GM12878 (cell line): Measurements from ENCODE around the gene PSMF1. TPM values are rescaled to one million over a fixed set of nuclear protein-coding genes. Genes with fewer than 3 reads are reported as not detected.

ENCODE experiments used
- ATAC-seq: fragments of 200-7000 bp; cut with Tn5 transposase; 3 replicates; pipeline ENCODE4 v1.9.1; 2020; ENCODE audit warnings: mild to moderate bottlenecking, moderate library complexity
- BruUV-seq: library from RNA; stranded (reverse); fragments of 400-500 nt; replicated peaks from 2 replicates; lab custom pipeline; 2021; lab: Mats Ljungman, UMichigan
- CTCF ChIA-PET: fragments of 300-600 bp; sonication (Branson Sonifier 250); formaldehyde crosslinking; extraction: SDS; loops from one replicate; lab custom pipeline; 2021; ENCODE audit warnings: inconsistent platforms; lab: Yijun Ruan, JAX
- POLR2A ChIA-PET: fragments of 350-600 bp; formaldehyde crosslinking; extraction: SDS; loops from one replicate; lab custom pipeline; 2021; ENCODE audit warnings: inconsistent platforms; lab: Charles Lee
- RAD21 ChIA-PET: fragments of 300-600 bp; sonication (Branson Sonifier 250); formaldehyde crosslinking; loops from one replicate; lab custom pipeline; 2023; ENCODE audit warnings: antibody characterized with exemption; ENCODE audit not compliant: unreplicated experiment; lab: Charles Lee
- SMC1A ChIA-PET: fragments of 300-600 bp; sonication (Branson Sonifier 250); formaldehyde crosslinking; loops from one replicate; lab custom pipeline; 2023; ENCODE audit not compliant: unreplicated experiment, uncharacterized antibody; lab: Charles Lee
- DNase-seq: peaks from one replicate; pipeline ENCODE4 v3.0.0-alpha.2; 2011; ENCODE audit warnings: low read depth, low spot score
- FAIRE-seq: peaks from 3 replicates; lab custom pipeline; 2011; peaks lifted over from hg19 to GRCh38; lab: Jason Lieb, UNC
- H2AFZ ChIP-seq: 2 replicates; pipeline ENCODE4 v1.6.0; 2011; ENCODE audit warnings: low read depth, low read length, control low read depth; ENCODE audit not compliant: control insufficient read depth
- H3K27ac ChIP-seq: 2 replicates; pipeline ENCODE4 v1.5.1; 2011; ENCODE audit warnings: control low read depth; ENCODE audit not compliant: control insufficient read depth, insufficient read depth
- H3K27me3 ChIP-seq, 2 experiments: replicated peaks in 1 of 2; 2 replicates each; pipeline versions ENCODE4 v1.6.0 to v1.6.1; 2011; ENCODE audit warnings: low read length in 1 of 2; ENCODE audit not compliant: control insufficient read depth in 2 of 2, insufficient read depth in 2 of 2
- H3K36me3 ChIP-seq, 2 experiments: 2 replicates each; pipeline ENCODE4 v1.5.1; 2011; ENCODE audit warnings: low read length in 1 of 2; ENCODE audit not compliant: control insufficient read depth in 2 of 2, insufficient read depth in 2 of 2
- H3K4me1 ChIP-seq: 2 replicates; pipeline ENCODE4 v1.6.1; 2011; ENCODE audit warnings: mild to moderate bottlenecking, low read length, moderate library complexity, mixed read lengths; ENCODE audit not compliant: control insufficient read depth, insufficient read depth
- H3K4me2 ChIP-seq: 2 replicates; pipeline ENCODE4 v1.6.0; 2011; ENCODE audit warnings: control low read depth; ENCODE audit not compliant: control insufficient read depth, insufficient read depth
- H3K4me3 ChIP-seq: fragments of 200-600 bp; sonication (generic); 2 replicates; pipeline ENCODE4 v1.5.1; 2016
- H3K79me2 ChIP-seq: 2 replicates; pipeline ENCODE4 v1.6.0; 2011; ENCODE audit warnings: low read length; ENCODE audit not compliant: control insufficient read depth, insufficient read depth
- H3K9ac ChIP-seq: 2 replicates; pipeline ENCODE4 v1.8.0; 2011; ENCODE audit warnings: low read length, control low read depth, mixed read lengths; ENCODE audit not compliant: control insufficient read depth, insufficient read depth
- H3K9me3 ChIP-seq: replicated peaks from 3 replicates; pipeline ENCODE4 v1.5.1; 2011; ENCODE audit warnings: mild to moderate bottlenecking, low read length; ENCODE audit not compliant: control insufficient read depth, insufficient read depth
- H4K20me1 ChIP-seq: 2 replicates; pipeline ENCODE4 v1.6.0; 2011; ENCODE audit not compliant: control insufficient read depth, insufficient read depth
- EED ChIP-seq: sonication (generic); IDR thresholded peaks from 2 replicates; pipeline ENCODE4 v1.6.1; 2016; ENCODE audit warnings: antibody characterized with exemption, low read depth
- EP300 ChIP-seq, 2 experiments: fragments of 150-350 bp in 1 of 2; IDR thresholded peaks; 2 replicates each; pipeline ENCODE4 v1.6.1; 2011 to 2012; ENCODE audit warnings: low read depth in 2 of 2, low read length in 2 of 2, borderline replicate concordance in 1 of 2, improper control_type of control experiment in 1 of 2, inconsistent platforms in 1 of 2; ENCODE audit not compliant: control insufficient read depth in 1 of 2
- GATAD2B ChIP-seq: fragments of 450-650 bp; conservative IDR thresholded peaks from 2 replicates; pipeline ENCODE4 v1.6.1; 2017; ENCODE audit warnings: low read depth, mild to moderate bottlenecking, moderate library complexity
- HDAC2 ChIP-seq: fragments of 200-600 bp; sonication (generic); IDR thresholded peaks from 2 replicates; pipeline ENCODE4 v1.6.1; 2017
- MEF2B ChIP-seq: fragments of 450-650 bp; IDR thresholded peaks from 2 replicates; pipeline ENCODE4 v1.6.1; 2018; ENCODE audit warnings: mild to moderate bottlenecking, moderate library complexity; ENCODE audit not compliant: partially characterized antibody, poor library complexity, severe bottlenecking
- MXI1 ChIP-seq: fragments of 150-350 bp; IDR thresholded peaks from 2 replicates; pipeline ENCODE4 v1.6.1; 2011; ENCODE audit warnings: low read depth, mild to moderate bottlenecking, inconsistent platforms, low read length, improper control_type of control experiment
- MYB ChIP-seq: fragments of 150-350 bp; IDR thresholded peaks from 2 replicates; pipeline ENCODE4 v1.6.1; 2014; ENCODE audit warnings: mild to moderate bottlenecking, low read depth, low read length, borderline replicate concordance
- NR2C1 ChIP-seq: fragments of 450-650 bp; IDR thresholded peaks from 2 replicates; pipeline ENCODE4 v1.6.1; 2017; ENCODE audit warnings: antibody characterized with exemption, mild to moderate bottlenecking, moderate library complexity
- RAD51 ChIP-seq: fragments of 450-650 bp; IDR thresholded peaks from 2 replicates; pipeline ENCODE4 v1.6.1; 2016; ENCODE audit warnings: moderate library complexity, mild to moderate bottlenecking, inconsistent platforms
- SMAD5 ChIP-seq: IDR thresholded peaks from 2 replicates; pipeline ENCODE4 v1.6.1; 2016; ENCODE audit warnings: antibody characterized with exemption, low read depth
- SP1 ChIP-seq: IDR thresholded peaks from one replicate; pipeline ENCODE4 v1.6.1; 2011; ENCODE audit warnings: low read depth, low read length
- ZNF217 ChIP-seq: fragments of 450-650 bp; IDR thresholded peaks from 2 replicates; pipeline ENCODE4 v1.6.1; 2017; ENCODE audit warnings: antibody characterized with exemption, mild to moderate bottlenecking
- ZNF592 ChIP-seq: fragments of 450-650 bp; IDR thresholded peaks from 2 replicates; pipeline ENCODE4 v1.6.1; 2017; ENCODE audit warnings: mild to moderate bottlenecking, moderate library complexity
- WGBS: methylation state at CpG from one replicate; pipeline ENCODE4 v1.1.6; 2016; ENCODE audit warnings: low lambda C conversion rate; ENCODE audit not compliant: insufficient replicate concordance, insufficient coverage; ENCODE audit errors: missing lambda C conversion rate; 5-methylcytosine and 5-hydroxymethylcytosine counted together
- in situ Hi-C: fragments of 300-500 bp; cut with MboI; formaldehyde crosslinking; loops from 9 replicates; pipeline ENCODE4 v1.14.3; 2018; ENCODE audit warnings: mixed read lengths
- intact Hi-C: fragments of 100-400 bp; cut with micrococcal nuclease; formaldehyde crosslinking; loops from one replicate; pipeline ENCODE4 v1.14.2; 2022; ENCODE audit not compliant: unreplicated experiment
- polyA plus RNA-seq, 11 experiments: library from polyadenylated mRNA; depleted of rRNA in 4 of 11; unstranded in 6 of 11; stranded (reverse) in 5 of 11; fragments of >200 nt; fragmentation: Nextera tagmentation in 4 of 11; fragmentation: Illumina TruSeq in 1 of 11; extraction: Ambion mirVana in 4 of 11; extraction: Trizol in 1 of 11; gene quantifications; 1 replicate in 1 of 11; 2 replicates in 10 of 11; pipeline versions ENCODE4 v1.2.1 to v1.2.3, GENCODE V29; 2011 to 2016; ENCODE audit warnings: inconsistent platforms in 2 of 11, missing spikeins in 2 of 11, low read depth in 1 of 11
- total RNA-seq, 4 experiments: library from RNA; depleted of rRNA in 3 of 4; stranded (reverse); fragments of >200 nt in 3 of 4; fragmentation: Illumina TruSeq in 1 of 4; extraction: Trizol in 1 of 4; gene quantifications; 2 replicates each; pipeline versions ENCODE4 v1.2.1 to v1.2.3, GENCODE V29; 2013 to 2021

The PSMF1 gene
- total and polyA plus RNA-seq, 10 of the 15 experiments (the other 5 are each of a cell fraction or from before 2014, with no cell fraction given): 14.2 to 173 (median 40.6) TPM

- no peak overlapping the region for H2AFZ ChIP-seq
- TF ChIP-seq MXI1 (no peak), NR2C1 (no peak), EP300 (IDR thresholded peaks at IDR 0.05; ENCODE audit: borderline replicate concordance in 1 of 2, control insufficient read depth in 1 of 2, low read depth in 2 of 2, low read length in 2 of 2) (no peak), MYB (no peak), RAD51 (no peak), MEF2B (no peak), HDAC2 (no peak), GATAD2B (no peak), SMAD5 (no peak), EED (no peak), SP1 (no peak), ZNF592 (no peak), ZNF217 (no peak)
- TF ChIP-seq, all 136 proteins: peak for 0
- CTCF ChIA-PET: interaction anchor here (0.7 kb wide), 1 partner anchor 218 kb away, joined by 5 read pairs; no protein-coding TSS in a partner anchor
- Histone ChIP-seq H3K27me3 (no peaks in the 10 kb centered on the region; a peak in 2 of 4 replicates), H3K9ac (no peak overlapping the region), H4K20me1 (no peaks in the 10 kb centered on the region), H3K9me3 (no peaks in the 10 kb centered on the region), H3K4me3 (no peak overlapping the region), H3K4me2 (no peak overlapping the region), H3K36me3 (no peaks in the 10 kb centered on the region; a peak in 1 of 4 replicates), H3K79me2 (no peaks in the 10 kb centered on the region), H3K4me1 (no peaks in the 10 kb centered on the region), H3K27ac (no peak overlapping the region)
- ATAC-seq: no peak
- 64% methylated on average over 3 of the region's 3 CpGs for WGBS
- FAIRE-seq: no peak
- intact Hi-C loops (no loop called here), in situ Hi-C loops (no loop called here)
- BruUV-seq: no TSS peak
- no peak for DNase-seq
- SMC1A ChIA-PET: no interaction called here
- POLR2A ChIA-PET: no interaction called here
- RAD21 ChIA-PET: no interaction called here
Observed at GRCh38 chr20:1103751-1104150, 14.7 kb upstream of the PSMF1 start.
